Measurements from ENCODE around the gene CPNE5.

Gene CPNE5

GRCh38 chr6:36805096-36805797 lies 34.0 kb downstream of the CPNE5 start:
- TF ChIP-seq CTCF (IDR thresholded peaks at IDR 0.05; ENCODE audit: extremely low read depth, missing control alignments) = no peak
- no peak for DNase-seq (ENCODE audit: low spot score)

GRCh38 chr6:36804563-36804962 lies 34.7 kb downstream of the CPNE5 start:
- DNase-seq (ENCODE audit: low spot score) = no peak
- TF ChIP-seq CTCF (IDR thresholded peaks at IDR 0.05; ENCODE audit: extremely low read depth, missing control alignments) = no peak

- no peak for TF ChIP-seq CTCF (IDR thresholded peaks at IDR 0.05; ENCODE audit: extremely low read depth, missing control alignments)
- DNase-seq (ENCODE audit: low spot score) = no peak
These were observed 35.3 kb downstream of the CPNE5 start for GRCh38 chr6:36803908-36804307.

GRCh38 chr6:36803482-36803881 lies 35.8 kb downstream of the CPNE5 start:
- no peak for TF ChIP-seq CTCF (IDR thresholded peaks at IDR 0.05; ENCODE audit: extremely low read depth, missing control alignments)
- no peak for DNase-seq (ENCODE audit: low spot score)

GRCh38 chr6:36800223-36801076 lies 38.8 kb downstream of the CPNE5 start:
- TF ChIP-seq CTCF (IDR thresholded peaks at IDR 0.05; ENCODE audit: extremely low read depth, missing control alignments) = no peak
- no peak for DNase-seq (ENCODE audit: low spot score)

- no peak for DNase-seq (ENCODE audit: low spot score)
- no peak for TF ChIP-seq CTCF (IDR thresholded peaks at IDR 0.05; ENCODE audit: extremely low read depth, missing control alignments)
These were observed 40.4 kb downstream of the CPNE5 start for GRCh38 chr6:36798852-36799251.

- TF ChIP-seq CTCF (IDR thresholded peaks at IDR 0.05; ENCODE audit: extremely low read depth, missing control alignments) = no peak
- no peak for DNase-seq (ENCODE audit: low spot score)
These were observed 41.6 kb downstream of the CPNE5 start for GRCh38 chr6:36797653-36798052.

Data from GM20000 (cell line).